ENCODE data around the gene BSG. TPM values are rescaled to one million over a fixed set of nuclear protein-coding genes. Genes with fewer than 3 reads are reported as not detected.

Gene BSG
- total RNA-seq, 4 donors from 2014 or later = 211 to 305 (median 280) TPM

- no peaks in the 10 kb centered on the region for H3K36me3 ChIP-seq
- no peaks in the 10 kb centered on the region for H3K27me3 ChIP-seq
- no peak overlapping the region for H3K27ac ChIP-seq
- intact Hi-C loops (cut with DNase I; ENCODE audit: low total_unique reads) = no loop called here
- peaks cover 0 to 3% of the 10 kb centered on the region in 2 donors for H3K4me1 ChIP-seq
- H3K9me3 ChIP-seq = no peaks in the 10 kb centered on the region
- DNase-seq = no peak
- no peak for TF ChIP-seq CTCF (IDR thresholded peaks at IDR 0.05)
- TF ChIP-seq POLR2A (IDR thresholded peaks at IDR 0.05) = no peak
- no peak overlapping the region for H3K4me3 ChIP-seq
These were observed 9.2 kb downstream of the BSG start for GRCh38 chr19:581399-582111.

GRCh38 chr19:582497-583197, 10.3 kb downstream of the BSG start:
- H3K4me3 ChIP-seq = no peak overlapping the region
- no peaks in the 10 kb centered on the region for H3K4me1 ChIP-seq
- intact Hi-C loops (cut with DNase I; ENCODE audit: low total_unique reads) = no loop called here
- no peaks in the 10 kb centered on the region for H3K27me3 ChIP-seq
- TF ChIP-seq POLR2A (IDR thresholded peaks at IDR 0.05) (no peak), CTCF (IDR thresholded peaks at IDR 0.05) (no peak)
- H3K36me3 ChIP-seq = no peaks in the 10 kb centered on the region
- no peak overlapping the region for H3K27ac ChIP-seq
- DNase-seq = no peak
- H3K9me3 ChIP-seq = no peaks in the 10 kb centered on the region

- no peak for DNase-seq
- Histone ChIP-seq H3K4me3 (no peak overlapping the region), H3K36me3 (no peaks in the 10 kb centered on the region), H3K9me3 (no peaks in the 10 kb centered on the region), H3K27me3 (peaks cover 0 to 5% of the 10 kb centered on the region in 2 donors), H3K4me1 (no peaks in the 10 kb centered on the region), H3K27ac (no peak overlapping the region)
- no peak for TF ChIP-seq CTCF (IDR thresholded peaks at IDR 0.05)
- TF ChIP-seq POLR2A (IDR thresholded peaks at IDR 0.05) = no peak
- intact Hi-C loops (cut with DNase I; ENCODE audit: low total_unique reads) = no loop called here
These were observed 11.0 kb downstream of the BSG start for GRCh38 chr19:583198-583967.

- H3K4me3 ChIP-seq = no peak overlapping the region
- H3K9me3 ChIP-seq = no peaks in the 10 kb centered on the region
- DNase-seq = no peak
- no peaks in the 10 kb centered on the region for H3K36me3 ChIP-seq
- TF ChIP-seq POLR2A (IDR thresholded peaks at IDR 0.05) = no peak
- no peak for TF ChIP-seq CTCF (IDR thresholded peaks at IDR 0.05)
- peaks cover 0 to 10% of the 10 kb centered on the region in 2 donors for H3K27me3 ChIP-seq
- H3K4me1 ChIP-seq = no peaks in the 10 kb centered on the region
- intact Hi-C loops (cut with DNase I; ENCODE audit: low total_unique reads) = no loop called here
- no peak overlapping the region for H3K27ac ChIP-seq
These were observed 11.5 kb downstream of the BSG start for GRCh38 chr19:583968-584239.
